HepG2 (cell line): ENCODE measurements around the gene ATG16L1. TPM values are rescaled to one million over a fixed set of nuclear protein-coding genes. Genes with fewer than 3 reads are reported as not detected.

Source experiments
- ATAC-seq: fragments of 200-7000 bp; cut with Tn5 transposase; 3 replicates; pipeline ENCODE4 v1.9.1; 2020; ENCODE audit warnings: mild to moderate bottlenecking, moderate library complexity
- BruUV-seq: library from RNA; stranded (reverse); fragments of 400-500 nt; replicated peaks from 2 replicates; lab custom pipeline; 2021; lab: Mats Ljungman, UMichigan
- CTCF ChIA-PET: fragments of 300-600 bp; formaldehyde crosslinking; extraction: SDS; loops from one replicate; lab custom pipeline; 2021; ENCODE audit warnings: low total read pairs, inconsistent platforms, low intra/inter-chr PET ratio; lab: Yijun Ruan, JAX
- POLR2A ChIA-PET: fragments of 350-600 bp; sonication (Branson Sonifier 250); formaldehyde crosslinking; loops from one replicate; lab custom pipeline; 2020; ENCODE audit warnings: antibody characterized with exemption, inconsistent platforms; lab: Yijun Ruan, JAX
- DNase-seq: peaks from one replicate; pipeline ENCODE4 v3.0.0-alpha.2; 2015; ENCODE audit warnings: low spot score
- FAIRE-seq: peaks from 3 replicates; lab custom pipeline; 2011; peaks lifted over from hg19 to GRCh38; lab: Jason Lieb, UNC
- H2AFZ ChIP-seq: one replicate; pipeline ENCODE4 v1.6.1; 2011; ENCODE audit warnings: low read length, inconsistent platforms
- H3K27ac ChIP-seq: fragments of 300-600 bp; 3 replicates; pipeline ENCODE4 v1.8.0; 2011; ENCODE audit warnings: mixed run types, mild to moderate bottlenecking, mixed read lengths, low read length, inconsistent platforms; ENCODE audit not compliant: insufficient read depth; ENCODE audit errors: extremely low read length
- H3K27me3 ChIP-seq, 2 experiments: fragments of 200-600 bp in 1 of 2; 2 replicates in 1 of 2; 3 replicates in 1 of 2; pipeline versions ENCODE4 v1.6.0 to v1.8.0; 2011; ENCODE audit warnings: low read length in 2 of 2, mild to moderate bottlenecking in 2 of 2, moderate library complexity in 2 of 2, inconsistent platforms in 1 of 2; ENCODE audit not compliant: insufficient read depth in 2 of 2, control insufficient read depth in 1 of 2
- H3K36me3 ChIP-seq, 2 experiments: fragments of 200-600 bp in 1 of 2; replicated peaks in 1 of 2; 2 replicates in 1 of 2; 3 replicates in 1 of 2; pipeline versions ENCODE4 v1.5.1 to v1.8.0; 2011; ENCODE audit warnings: low read length in 2 of 2, inconsistent platforms in 1 of 2; ENCODE audit not compliant: insufficient read depth in 2 of 2, control insufficient read depth in 1 of 2
- H3K4me1 ChIP-seq: 2 replicates; pipeline ENCODE4 v1.5.1; 2012; ENCODE audit warnings: low read length, inconsistent platforms; ENCODE audit not compliant: insufficient read depth
- H3K4me2 ChIP-seq: 2 replicates; pipeline ENCODE4 v1.6.0; 2011; ENCODE audit warnings: low read depth, low read length, inconsistent platforms
- H3K4me3 ChIP-seq, 3 experiments: fragments of 200-600 bp in 1 of 3; sonication (generic), shearing (Covaris generic) in 1 of 3; replicated peaks in 1 of 3; 2 replicates each; pipeline ENCODE4 v1.5.1; 2011 to 2016; ENCODE audit warnings: low read length in 3 of 3, inconsistent platforms in 2 of 3, low read depth in 2 of 3, mild to moderate bottlenecking in 2 of 3, control low read depth in 1 of 3, mixed read lengths in 1 of 3; ENCODE audit not compliant: insufficient read depth in 1 of 3
- H3K79me2 ChIP-seq: one replicate; pipeline ENCODE4 v1.6.1; 2011; ENCODE audit warnings: low read length, inconsistent platforms; ENCODE audit not compliant: insufficient read depth
- H3K9ac ChIP-seq: 2 replicates; pipeline ENCODE4 v1.6.0; 2011; ENCODE audit warnings: mild to moderate bottlenecking, low read depth, low read length, inconsistent platforms; ENCODE audit not compliant: insufficient read depth
- H3K9me3 ChIP-seq: 2 replicates; pipeline ENCODE4 v1.5.1; 2012; ENCODE audit warnings: mild to moderate bottlenecking, low read length
- H4K20me1 ChIP-seq: 2 replicates; pipeline ENCODE4 v1.6.0; 2011; ENCODE audit warnings: inconsistent platforms, mild to moderate bottlenecking, low read length, moderate library complexity; ENCODE audit not compliant: insufficient read depth
- ERF ChIP-seq: IDR thresholded peaks from 2 replicates; pipeline ENCODE4 v1.6.1; 2018; ENCODE audit warnings: missing biosample characterization, missing genetic modification reagents
- MIER2 ChIP-seq: IDR thresholded peaks from 2 replicates; pipeline ENCODE4 v1.6.1; 2016; ENCODE audit warnings: missing biosample characterization, missing genetic modification reagents
- NPAS2 ChIP-seq: sonication (generic); formaldehyde crosslinking; IDR thresholded peaks from 2 replicates; pipeline ENCODE4 v1.8.0; 2022; ENCODE audit warnings: mild to moderate bottlenecking, missing genetic modification reagents, borderline replicate concordance
- PATZ1 ChIP-seq: sonication (generic); formaldehyde crosslinking; IDR thresholded peaks from 2 replicates; pipeline ENCODE4 v1.4.0; 2020; ENCODE audit warnings: missing genetic modification reagents
- RBAK ChIP-seq: sonication (generic); formaldehyde crosslinking; IDR thresholded peaks from 2 replicates; pipeline ENCODE4 v1.5.1; 2020; ENCODE audit warnings: mild to moderate bottlenecking, missing genetic modification reagents
- SRY ChIP-seq: sonication (generic); formaldehyde crosslinking; IDR thresholded peaks from 2 replicates; pipeline ENCODE4 v1.8.0; 2022; ENCODE audit warnings: mild to moderate bottlenecking, missing genetic modification reagents
- TCF12 ChIP-seq, 2 experiments: fragments of 450-650 bp in 1 of 2; sonication (generic) in 1 of 2; formaldehyde crosslinking in 1 of 2; IDR thresholded peaks; 2 replicates each; pipeline versions ENCODE4 v1.6.1 to v1.8.0; 2017 to 2022; ENCODE audit warnings: antibody characterized with exemption in 1 of 2, mild to moderate bottlenecking in 1 of 2, missing genetic modification reagents in 1 of 2, moderate library complexity in 1 of 2
- TOE1 ChIP-seq: sonication (generic); formaldehyde crosslinking; IDR thresholded peaks from 2 replicates; pipeline ENCODE4 v1.4.0; 2020; ENCODE audit warnings: mild to moderate bottlenecking, missing genetic modification reagents
- ZNF557 ChIP-seq: sonication (generic); formaldehyde crosslinking; IDR thresholded peaks from 2 replicates; pipeline ENCODE4 v1.4.0; 2020; ENCODE audit warnings: missing genetic modification reagents
- WGBS: methylation state at CpG from one replicate; pipeline ENCODE4 v1.1.6; 2017; ENCODE audit warnings: low lambda C conversion rate; 5-methylcytosine and 5-hydroxymethylcytosine counted together
- in situ Hi-C: cut with HindIII; loops from 2 replicates; pipeline ENCODE4 v1.10.0; 2017; ENCODE audit warnings: low pct_unique_long_range_greater_than_20kb; ENCODE audit not compliant: extremely low pct_ligation_motif_present
- intact Hi-C: fragments of 100-400 bp; cut with micrococcal nuclease; formaldehyde crosslinking; loops from one replicate; pipeline ENCODE4 v1.10.0; 2022; ENCODE audit not compliant: unreplicated experiment
- polyA plus RNA-seq, 8 experiments: library from polyadenylated mRNA; depleted of rRNA in 3 of 8; stranded (reverse) in 7 of 8; unstranded in 1 of 8; fragments of >200 nt; fragmentation: Illumina TruSeq in 4 of 8; extraction: Trizol in 4 of 8; gene quantifications; 2 replicates each; pipeline versions ENCODE4 v1.2.1 to v1.2.3, GENCODE V29; 2011 to 2016; ENCODE audit warnings: low read depth in 4 of 8, missing spikeins in 1 of 8, mixed read lengths in 1 of 8; ENCODE audit not compliant: insufficient read depth in 1 of 8
- total RNA-seq, 5 experiments: library from RNA; depleted of rRNA; stranded (reverse); fragments of >200 nt; fragmentation: Illumina TruSeq; extraction: Trizol; gene quantifications; 2 replicates each; pipeline ENCODE4 v1.2.3, GENCODE V29; 2016; ENCODE audit warnings: low read depth in 1 of 5

The ATG16L1 gene
- total and polyA plus RNA-seq, 2 of the 13 experiments (the other 11 are each of a cell fraction or from before 2014, with no cell fraction given), result 26.0 to 51.7 TPM

GRCh38 chr2:233271693-233272092 lies 20.2 kb downstream of the ATG16L1 start:
- FAIRE-seq, result no peak
- WGBS, result over 99% methylated on average over 2 of the region's 2 CpGs
- no peak overlapping the region for H3K9ac ChIP-seq
- in situ Hi-C loops, result no loop called here
- peaks cover 41 to 94% of the 10 kb centered on the region in 2 experiments for H3K36me3 ChIP-seq
- TF ChIP-seq NPAS2 (CRISPR knock-in tag) (no peak), TOE1 (no peak), TCF12 (IDR thresholded peaks at IDR 0.05) (no peak), TCF12 (CRISPR knock-in tag; IDR thresholded peaks at IDR 0.05) (no peak), ZNF557 (CRISPR knock-in tag) (no peak), RBAK (CRISPR knock-in tag) (no peak), ERF (CRISPR knock-in tag) (no peak), SRY (CRISPR knock-in tag) (no peak), MIER2 (CRISPR knock-in tag) (no peak), PATZ1 (CRISPR knock-in tag) (no peak)
- TF ChIP-seq, all 625 proteins: peak for 0
- no peaks in the 10 kb centered on the region for H3K4me1 ChIP-seq
- H3K4me2 ChIP-seq, result no peak overlapping the region
- CTCF ChIA-PET, result no interaction called here
- BruUV-seq, result no TSS peak
- no peaks in the 10 kb centered on the region for H3K79me2 ChIP-seq
- intact Hi-C loops, result no loop called here
- no peaks in the 10 kb centered on the region for H3K27me3 ChIP-seq
- H2AFZ ChIP-seq, result no peak overlapping the region
- H3K27ac ChIP-seq, result no peak overlapping the region
- H3K4me3 ChIP-seq, result no peak overlapping the region
- POLR2A ChIA-PET, result no interaction called here
- DNase-seq, result no peak
- no peak for ATAC-seq
- no peaks in the 10 kb centered on the region for H4K20me1 ChIP-seq
- no peaks in the 10 kb centered on the region for H3K9me3 ChIP-seq
